Measurements from ENCODE around the gene CCDC178. TPM values are rescaled to one million over a fixed set of nuclear protein-coding genes. Genes with fewer than 3 reads are reported as not detected.

The CCDC178 gene
- total and polyA plus RNA-seq, 2 donors: 0.24 to 1.3 TPM

DNA sequence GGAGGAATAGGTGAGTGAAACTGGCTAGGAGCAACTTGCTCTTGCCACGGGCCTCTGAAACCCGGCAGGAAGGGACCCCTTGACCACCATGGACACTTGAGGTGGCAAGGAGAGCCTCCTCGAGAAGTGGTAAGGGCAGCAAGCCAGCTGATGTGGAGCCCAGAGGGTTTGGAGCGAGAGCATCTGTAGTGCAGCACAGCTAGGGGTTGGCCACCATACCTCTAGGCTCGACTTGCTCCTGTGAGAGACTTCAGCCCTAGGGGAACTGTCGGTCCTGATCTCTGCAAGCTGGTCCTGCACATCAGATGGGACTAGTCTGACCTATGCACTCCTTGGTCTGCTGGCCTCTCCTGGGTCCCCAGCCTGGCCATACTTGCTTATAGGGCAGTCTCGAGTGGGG, 158.4 kb downstream of the CCDC178 start:
- Histone ChIP-seq H3K4me1 (ENCODE audit: control insufficient read depth in 2 of 2, insufficient read depth in 2 of 2, low read length in 2 of 2) (no peaks in the 10 kb centered on the region), H3K27me3 (ENCODE audit: control insufficient read depth in 2 of 2, insufficient read depth in 1 of 2, low read length in 1 of 2) (no peaks in the 10 kb centered on the region), H3K4me3 (ENCODE audit: low read length in 2 of 2) (no peak overlapping the region), H3K27ac (ENCODE audit: low read depth in 1 of 2, low read length in 1 of 2) (no peak overlapping the region), H3K36me3 (ENCODE audit: control insufficient read depth in 2 of 2, insufficient read depth in 2 of 2, low read length in 1 of 2) (no peaks in the 10 kb centered on the region), H3K9me3 (ENCODE audit: control insufficient read depth in 2 of 2, insufficient read depth in 1 of 2, low read length in 1 of 2) (no peaks in the 10 kb centered on the region)
- DNase-seq (ENCODE audit: low read depth in 6 of 9, low spot score in 9 of 9): no peak
- WGBS: 91% methylated on average over 7 of the region's 7 CpGs

DNA sequence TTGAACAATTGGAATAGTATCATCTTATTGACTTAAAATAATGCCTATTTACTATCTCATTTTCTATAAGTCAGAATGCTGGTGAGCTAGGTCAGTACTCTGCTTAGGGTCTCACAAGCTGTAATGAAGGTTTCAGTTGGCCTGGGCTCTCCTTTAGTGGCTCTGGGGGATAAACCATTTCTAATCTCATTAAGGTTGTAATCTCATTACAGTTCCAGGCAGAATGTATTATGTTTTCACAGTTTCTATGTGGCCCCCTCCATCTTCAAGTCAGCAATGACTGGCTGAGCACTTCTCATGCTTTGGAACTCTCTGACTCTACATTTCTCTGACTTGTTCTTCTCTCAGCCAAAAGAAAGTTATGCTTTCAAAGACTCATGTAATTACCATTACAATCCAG, 163.1 kb downstream of the CCDC178 start:
- no peaks in the 10 kb centered on the region for H3K9me3 ChIP-seq (ENCODE audit: control insufficient read depth in 2 of 2, insufficient read depth in 1 of 2, low read length in 1 of 2)
- no peak overlapping the region for H3K4me3 ChIP-seq (ENCODE audit: low read length in 2 of 2)
- no peak for DNase-seq (ENCODE audit: low read depth in 6 of 9, low spot score in 9 of 9)
- H3K36me3 ChIP-seq (ENCODE audit: control insufficient read depth in 2 of 2, insufficient read depth in 2 of 2, low read length in 1 of 2): no peaks in the 10 kb centered on the region
- H3K27ac ChIP-seq (ENCODE audit: low read depth in 1 of 2, low read length in 1 of 2): no peak overlapping the region
- no peaks in the 10 kb centered on the region for H3K27me3 ChIP-seq (ENCODE audit: control insufficient read depth in 2 of 2, insufficient read depth in 1 of 2, low read length in 1 of 2)
- no peaks in the 10 kb centered on the region for H3K4me1 ChIP-seq (ENCODE audit: control insufficient read depth in 2 of 2, insufficient read depth in 2 of 2, low read length in 2 of 2)

DNA sequence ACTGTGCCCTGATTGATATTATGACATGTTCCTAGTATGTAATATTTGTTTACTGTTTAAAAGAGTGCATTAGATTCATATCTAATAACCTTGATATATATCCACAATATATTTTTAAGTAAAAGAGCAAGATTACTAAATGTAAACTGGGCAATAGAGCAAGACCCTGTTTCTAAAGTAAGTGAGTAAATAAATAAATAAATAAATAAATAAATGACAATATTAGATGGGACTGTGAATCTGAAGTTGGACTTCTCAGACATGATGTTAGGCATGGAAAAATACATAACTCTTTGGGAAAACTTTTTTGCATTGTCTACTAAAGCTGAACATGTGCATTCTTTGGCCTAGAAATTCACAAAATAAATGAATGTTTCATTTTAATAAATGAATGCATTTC, 164.7 kb downstream of the CCDC178 start:
- Histone ChIP-seq H3K27ac (ENCODE audit: low read depth in 1 of 2, low read length in 1 of 2) (no peak overlapping the region), H3K9me3 (ENCODE audit: control insufficient read depth in 2 of 2, insufficient read depth in 1 of 2, low read length in 1 of 2) (no peaks in the 10 kb centered on the region), H3K4me3 (ENCODE audit: low read length in 2 of 2) (no peak overlapping the region), H3K4me1 (ENCODE audit: control insufficient read depth in 2 of 2, insufficient read depth in 2 of 2, low read length in 2 of 2) (no peaks in the 10 kb centered on the region), H3K27me3 (ENCODE audit: control insufficient read depth in 2 of 2, insufficient read depth in 1 of 2, low read length in 1 of 2) (no peaks in the 10 kb centered on the region), H3K36me3 (ENCODE audit: control insufficient read depth in 2 of 2, insufficient read depth in 2 of 2, low read length in 1 of 2) (no peaks in the 10 kb centered on the region)
- DNase-seq (ENCODE audit: low read depth in 6 of 9, low spot score in 9 of 9): no peak

DNA sequence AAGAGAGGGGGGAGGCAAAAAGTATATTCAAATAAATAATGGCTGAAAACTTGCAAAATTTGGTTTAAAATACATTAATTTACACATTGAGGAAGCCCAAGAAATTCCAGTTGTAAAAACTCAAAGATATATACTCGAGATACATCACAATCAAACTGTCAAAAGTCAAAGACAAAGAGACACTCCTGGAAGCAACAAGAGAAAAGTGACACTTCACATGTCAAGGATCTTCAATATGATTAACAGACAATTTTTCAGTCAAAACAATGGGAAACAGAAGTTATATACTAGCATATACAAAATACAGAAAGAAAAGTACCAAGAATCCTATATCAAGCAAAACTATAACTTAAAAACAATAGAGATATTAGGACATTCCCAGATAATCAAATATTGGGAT, 170.2 kb downstream of the CCDC178 start:
- H3K9me3 ChIP-seq (ENCODE audit: control insufficient read depth in 2 of 2, insufficient read depth in 1 of 2, low read length in 1 of 2): no peaks in the 10 kb centered on the region
- H3K4me3 ChIP-seq (ENCODE audit: low read length in 2 of 2): no peak overlapping the region
- DNase-seq (ENCODE audit: low read depth in 6 of 9, low spot score in 9 of 9): no peak
- H3K27me3 ChIP-seq (ENCODE audit: control insufficient read depth in 2 of 2, insufficient read depth in 1 of 2, low read length in 1 of 2): no peaks in the 10 kb centered on the region
- no peak overlapping the region for H3K27ac ChIP-seq (ENCODE audit: low read depth in 1 of 2, low read length in 1 of 2)
- 68% methylated on average over 1 of the region's 1 CpG for WGBS
- no peaks in the 10 kb centered on the region for H3K36me3 ChIP-seq (ENCODE audit: control insufficient read depth in 2 of 2, insufficient read depth in 2 of 2, low read length in 1 of 2)
- no peaks in the 10 kb centered on the region for H3K4me1 ChIP-seq (ENCODE audit: control insufficient read depth in 2 of 2, insufficient read depth in 2 of 2, low read length in 2 of 2)

DNA sequence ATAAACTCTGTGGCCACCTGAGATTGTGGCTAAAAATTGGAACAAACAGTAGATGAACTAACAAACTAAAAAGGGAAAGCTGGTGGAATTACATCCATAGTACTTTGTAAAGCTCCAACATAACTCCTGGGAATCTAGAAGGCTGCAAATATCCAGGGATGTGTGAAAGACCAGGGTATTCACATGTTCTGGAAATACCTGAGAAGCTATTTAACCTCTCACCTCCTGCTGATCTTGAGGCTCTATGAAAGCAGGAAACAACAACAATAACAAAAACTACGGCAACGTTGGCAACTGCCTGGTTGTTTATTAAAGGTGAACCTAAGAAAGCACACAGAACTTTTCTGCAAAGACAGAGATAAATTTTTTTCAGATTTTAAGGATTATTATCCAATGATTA, 171.3 kb downstream of the CCDC178 start:
- Histone ChIP-seq H3K4me1 (ENCODE audit: control insufficient read depth in 2 of 2, insufficient read depth in 2 of 2, low read length in 2 of 2) (no peaks in the 10 kb centered on the region), H3K27ac (ENCODE audit: low read depth in 1 of 2, low read length in 1 of 2) (no peak overlapping the region), H3K36me3 (ENCODE audit: control insufficient read depth in 2 of 2, insufficient read depth in 2 of 2, low read length in 1 of 2) (no peaks in the 10 kb centered on the region), H3K4me3 (ENCODE audit: low read length in 2 of 2) (no peak overlapping the region), H3K27me3 (ENCODE audit: control insufficient read depth in 2 of 2, insufficient read depth in 1 of 2, low read length in 1 of 2) (no peaks in the 10 kb centered on the region), H3K9me3 (ENCODE audit: control insufficient read depth in 2 of 2, insufficient read depth in 1 of 2, low read length in 1 of 2) (no peaks in the 10 kb centered on the region)
- 45% methylated on average over 2 of the region's 2 CpGs for WGBS
- no peak for DNase-seq (ENCODE audit: low read depth in 6 of 9, low spot score in 9 of 9)

DNA sequence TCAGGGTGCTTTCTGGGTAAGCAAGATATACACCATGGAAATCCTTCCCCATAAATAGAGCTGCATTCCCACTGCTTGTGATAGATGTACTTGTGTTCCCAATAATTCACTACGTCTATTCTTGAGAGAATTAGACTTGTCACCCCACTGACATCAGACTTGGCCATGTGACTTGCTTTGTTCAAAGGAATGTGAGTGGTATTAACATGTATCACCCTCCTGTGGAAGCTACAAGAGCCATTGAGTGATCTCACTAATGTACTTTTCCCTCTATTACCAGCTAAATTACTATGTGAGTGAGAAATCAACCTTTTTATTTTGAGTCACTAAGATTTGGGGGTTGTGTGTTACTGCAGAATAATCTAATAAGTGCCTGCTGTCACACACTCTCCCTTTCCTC, 176.0 kb downstream of the CCDC178 start:
- WGBS: 70% methylated on average over 1 of the region's 1 CpG
- Histone ChIP-seq H3K4me3 (ENCODE audit: low read length in 2 of 2) (no peak overlapping the region), H3K27ac (ENCODE audit: low read depth in 1 of 2, low read length in 1 of 2) (no peak overlapping the region), H3K36me3 (ENCODE audit: control insufficient read depth in 2 of 2, insufficient read depth in 2 of 2, low read length in 1 of 2) (no peaks in the 10 kb centered on the region), H3K9me3 (ENCODE audit: control insufficient read depth in 2 of 2, insufficient read depth in 1 of 2, low read length in 1 of 2) (no peaks in the 10 kb centered on the region), H3K27me3 (ENCODE audit: control insufficient read depth in 2 of 2, insufficient read depth in 1 of 2, low read length in 1 of 2) (no peaks in the 10 kb centered on the region), H3K4me1 (ENCODE audit: control insufficient read depth in 2 of 2, insufficient read depth in 2 of 2, low read length in 2 of 2) (no peaks in the 10 kb centered on the region)
- no peak for DNase-seq (ENCODE audit: low read depth in 6 of 9, low spot score in 9 of 9)

DNA sequence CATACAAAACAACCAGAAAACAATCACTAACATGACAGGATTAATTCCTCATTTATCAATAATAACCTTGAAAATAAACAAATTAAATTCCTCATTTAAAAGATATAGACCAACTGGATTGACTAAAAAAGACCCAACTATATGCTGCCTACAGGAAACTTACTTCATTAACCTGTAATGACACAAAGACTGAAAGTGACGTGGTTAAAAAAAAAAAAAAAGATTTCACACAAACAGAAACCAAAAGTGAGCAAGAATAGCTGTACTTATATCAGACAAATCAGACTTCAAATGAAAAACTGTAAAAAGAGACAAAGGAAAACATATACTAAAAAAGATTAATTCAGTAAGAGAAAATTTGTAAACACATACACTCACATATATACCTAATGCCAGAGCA, 201.2 kb downstream of the CCDC178 start:
- no peaks in the 10 kb centered on the region for H3K4me1 ChIP-seq (ENCODE audit: control insufficient read depth in 2 of 2, insufficient read depth in 2 of 2, low read length in 2 of 2)

DNA sequence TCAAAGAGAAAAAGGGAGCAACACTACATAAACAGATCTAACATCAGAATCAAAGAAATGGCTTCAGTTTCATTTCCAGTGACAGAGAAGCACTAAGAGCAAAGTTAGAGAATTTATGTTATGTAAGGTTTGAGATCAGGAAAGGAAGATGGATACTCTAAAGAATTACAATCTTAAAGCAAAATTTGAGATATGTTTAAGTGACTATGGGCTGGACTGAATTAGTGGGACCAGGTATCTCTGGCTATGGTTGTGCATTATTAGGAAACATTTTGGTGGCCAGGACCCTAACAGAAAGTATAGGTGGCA, 208.2 kb downstream of the CCDC178 start:
- H3K36me3 ChIP-seq (ENCODE audit: control insufficient read depth in 2 of 2, insufficient read depth in 2 of 2, low read length in 1 of 2): no peaks in the 10 kb centered on the region
- H3K27me3 ChIP-seq (ENCODE audit: control insufficient read depth in 2 of 2, insufficient read depth in 1 of 2, low read length in 1 of 2): no peaks in the 10 kb centered on the region
- no peaks in the 10 kb centered on the region for H3K9me3 ChIP-seq (ENCODE audit: control insufficient read depth in 2 of 2, insufficient read depth in 1 of 2, low read length in 1 of 2)
- no peak for DNase-seq (ENCODE audit: low read depth in 6 of 9, low spot score in 9 of 9)
- H3K27ac ChIP-seq (ENCODE audit: low read depth in 1 of 2, low read length in 1 of 2): no peak overlapping the region
- H3K4me3 ChIP-seq (ENCODE audit: low read length in 2 of 2): no peak overlapping the region
- no peaks in the 10 kb centered on the region for H3K4me1 ChIP-seq (ENCODE audit: control insufficient read depth in 2 of 2, insufficient read depth in 2 of 2, low read length in 2 of 2)

More for the DNA sequence above, 201.2 kb downstream of the CCDC178 start:
- Histone ChIP-seq H3K4me3 (ENCODE audit: low read length in 2 of 2) (no peak overlapping the region), H3K9me3 (ENCODE audit: control insufficient read depth in 2 of 2, insufficient read depth in 1 of 2, low read length in 1 of 2) (no peaks in the 10 kb centered on the region), H3K27ac (ENCODE audit: low read depth in 1 of 2, low read length in 1 of 2) (no peak overlapping the region), H3K27me3 (ENCODE audit: control insufficient read depth in 2 of 2, insufficient read depth in 1 of 2, low read length in 1 of 2) (no peaks in the 10 kb centered on the region), H3K36me3 (ENCODE audit: control insufficient read depth in 2 of 2, insufficient read depth in 2 of 2, low read length in 1 of 2) (no peaks in the 10 kb centered on the region)
- WGBS: 52% methylated on average over 1 of the region's 1 CpG
- no peak for DNase-seq (ENCODE audit: low read depth in 6 of 9, low spot score in 9 of 9)

DNA sequence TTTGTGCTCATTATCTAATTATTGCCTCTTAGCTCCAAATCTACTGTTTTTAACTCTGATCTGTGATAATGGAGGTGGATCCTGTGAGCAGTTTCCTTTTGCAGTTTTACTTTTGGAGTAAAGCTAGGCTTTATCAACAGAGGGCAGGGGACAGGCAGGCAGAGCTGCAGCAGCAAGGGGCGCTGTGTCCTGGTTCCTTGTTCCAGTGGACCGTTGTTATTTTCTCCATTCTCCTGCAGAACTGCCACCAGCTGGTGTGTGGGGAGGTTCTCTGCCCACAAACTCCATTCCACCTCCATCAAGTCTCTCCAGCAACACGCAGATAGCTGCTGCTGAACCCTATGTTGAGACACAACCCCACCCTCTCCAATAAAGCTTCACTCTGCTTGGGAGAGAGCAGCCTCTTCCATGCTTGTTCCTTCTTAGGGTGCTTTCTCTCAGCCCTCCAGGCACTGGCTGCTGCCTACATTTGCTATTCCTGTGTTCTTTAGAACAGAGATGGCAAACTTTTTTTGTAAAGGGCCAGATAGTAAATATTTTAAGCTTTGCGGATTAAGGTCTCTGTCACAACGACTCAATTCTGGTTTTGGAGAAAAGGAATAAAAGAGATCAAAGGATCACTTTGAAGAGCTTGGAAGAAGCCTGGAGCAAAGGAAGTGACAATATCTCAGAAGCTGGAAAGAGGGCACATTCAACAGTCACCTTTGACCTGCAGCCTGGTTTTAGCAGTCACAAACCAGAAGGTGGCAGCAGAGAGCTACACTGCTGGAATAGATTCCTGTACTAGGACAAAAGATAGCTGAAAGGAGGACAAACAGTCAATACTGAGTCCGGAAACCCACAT, 208.8 kb downstream of the CCDC178 start:
- H3K4me3 ChIP-seq (ENCODE audit: low read length in 2 of 2): no peak overlapping the region
- H3K9me3 ChIP-seq (ENCODE audit: control insufficient read depth in 2 of 2, insufficient read depth in 1 of 2, low read length in 1 of 2): no peaks in the 10 kb centered on the region
- DNase-seq (ENCODE audit: low read depth in 6 of 9, low spot score in 9 of 9): peak; percentile 26 to 84 (median 59)
- H3K36me3 ChIP-seq (ENCODE audit: control insufficient read depth in 2 of 2, insufficient read depth in 2 of 2, low read length in 1 of 2): no peaks in the 10 kb centered on the region
- WGBS: 73% methylated on average over 6 of the region's 6 CpGs
- no peak overlapping the region for H3K27ac ChIP-seq (ENCODE audit: low read depth in 1 of 2, low read length in 1 of 2)
- H3K4me1 ChIP-seq (ENCODE audit: control insufficient read depth in 2 of 2, insufficient read depth in 2 of 2, low read length in 2 of 2): no peaks in the 10 kb centered on the region
- H3K27me3 ChIP-seq (ENCODE audit: control insufficient read depth in 2 of 2, insufficient read depth in 1 of 2, low read length in 1 of 2): no peaks in the 10 kb centered on the region

DNA sequence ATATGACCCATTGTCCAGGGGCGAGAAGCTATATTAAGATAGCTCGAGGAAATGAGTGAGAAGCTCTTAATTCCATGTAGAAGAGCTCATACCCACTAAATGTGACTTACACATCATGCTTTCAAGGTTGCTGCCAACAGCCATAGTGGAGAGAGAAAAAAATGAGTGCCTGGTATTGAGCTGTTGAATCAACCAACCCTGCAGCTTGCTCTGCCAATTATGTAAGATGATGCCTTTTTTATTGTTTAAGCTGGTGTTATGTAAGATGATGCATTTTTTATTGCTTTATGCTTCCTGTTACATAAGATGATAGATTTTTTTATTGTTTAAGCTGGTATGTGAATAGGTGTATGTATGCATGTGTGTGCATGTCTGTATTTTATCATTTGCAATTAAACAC, 228.2 kb downstream of the CCDC178 start:
- H3K4me1 ChIP-seq (ENCODE audit: control insufficient read depth in 2 of 2, insufficient read depth in 2 of 2, low read length in 2 of 2): no peaks in the 10 kb centered on the region
- no peaks in the 10 kb centered on the region for H3K27me3 ChIP-seq (ENCODE audit: control insufficient read depth in 2 of 2, insufficient read depth in 1 of 2, low read length in 1 of 2)
- no peak for DNase-seq (ENCODE audit: low read depth in 6 of 9, low spot score in 9 of 9)
- H3K36me3 ChIP-seq (ENCODE audit: control insufficient read depth in 2 of 2, insufficient read depth in 2 of 2, low read length in 1 of 2): no peaks in the 10 kb centered on the region
- H3K27ac ChIP-seq (ENCODE audit: low read depth in 1 of 2, low read length in 1 of 2): no peak overlapping the region
- H3K4me3 ChIP-seq (ENCODE audit: low read length in 2 of 2): no peak overlapping the region
- H3K9me3 ChIP-seq (ENCODE audit: control insufficient read depth in 2 of 2, insufficient read depth in 1 of 2, low read length in 1 of 2): no peaks in the 10 kb centered on the region
- 92% methylated on average over 2 of the region's 2 CpGs for WGBS

Measured in thymus (tissue), 11 donors.